HG02870 (cell line): ENCODE measurements around the gene CSTF1.
"Not testable (repeated sequence)": the region's sequence is repeated elsewhere in the genome, so short reads cannot be mapped to it uniquely, and the experiment has no call there.

Source experiments
- ATAC-seq: cut with Tn5 transposase; IDR thresholded peaks from one replicate; pipeline ENCODE4 v1.9.1; 2021; ENCODE audit warnings: mild to moderate bottlenecking, moderate library complexity; ENCODE audit not compliant: unreplicated experiment

The CSTF1 gene

GRCh38 chr20:56368351-56369134 is 23.9 kb upstream of the CSTF1 start:
- no peak for ATAC-seq

DNA sequence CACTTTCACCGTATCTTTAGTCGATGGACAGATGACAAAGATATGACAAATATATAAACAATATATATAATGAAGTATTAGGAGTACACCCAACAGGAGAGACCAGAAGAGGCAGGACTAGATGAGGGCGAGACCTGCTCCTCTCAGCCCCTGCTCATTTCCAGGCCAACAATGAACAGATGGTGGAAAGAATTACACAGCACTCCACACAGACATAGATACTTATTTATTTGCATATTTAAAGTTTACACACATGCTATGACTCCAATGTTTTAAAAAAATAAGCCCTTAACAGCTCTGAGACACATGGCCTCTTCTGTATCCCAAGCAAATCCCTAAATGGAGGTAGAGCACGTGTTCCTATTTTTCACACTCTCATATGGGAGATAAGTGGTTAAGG is 23.3 kb upstream of the CSTF1 start:
- no peak for ATAC-seq

DNA sequence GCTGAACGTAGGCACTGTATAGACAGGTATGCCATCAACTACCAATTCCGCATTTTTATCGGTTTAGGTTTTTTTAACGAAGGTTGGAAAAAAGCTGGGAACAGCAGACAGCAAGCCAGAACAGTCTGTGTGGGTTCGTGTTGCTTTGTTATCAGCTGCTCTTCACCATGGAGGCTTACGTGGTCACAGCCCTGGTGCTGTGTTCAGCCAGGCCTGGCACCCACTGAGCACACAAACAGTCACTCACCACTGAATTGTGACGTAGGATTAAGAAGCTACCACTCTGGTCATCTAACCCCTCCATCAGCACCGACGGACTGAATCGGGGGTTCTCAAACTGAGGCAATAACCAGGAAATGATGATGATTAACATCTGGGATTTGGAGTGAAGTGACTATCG is 20.5 kb upstream of the CSTF1 start:
- ATAC-seq: no peak

DNA sequence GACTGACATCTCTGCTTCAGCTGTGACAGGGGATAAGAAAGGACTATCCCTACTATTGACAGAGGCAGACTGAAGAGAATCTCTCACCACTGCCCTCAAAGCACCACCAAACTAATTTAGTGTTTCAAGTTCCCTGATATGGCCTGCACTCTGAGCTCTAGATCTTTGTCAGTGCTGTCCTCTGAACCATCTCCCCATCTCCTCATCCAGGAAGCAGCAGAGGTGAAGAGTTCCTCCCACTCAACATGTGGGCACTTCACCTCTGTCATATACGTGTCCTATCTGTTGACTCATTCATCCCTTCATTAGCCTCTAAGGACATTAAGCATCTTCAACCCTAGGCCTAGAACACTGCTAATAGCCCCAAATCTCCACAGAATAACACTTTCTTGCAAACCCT is 19.6 kb upstream of the CSTF1 start:
- ATAC-seq: no peak

DNA sequence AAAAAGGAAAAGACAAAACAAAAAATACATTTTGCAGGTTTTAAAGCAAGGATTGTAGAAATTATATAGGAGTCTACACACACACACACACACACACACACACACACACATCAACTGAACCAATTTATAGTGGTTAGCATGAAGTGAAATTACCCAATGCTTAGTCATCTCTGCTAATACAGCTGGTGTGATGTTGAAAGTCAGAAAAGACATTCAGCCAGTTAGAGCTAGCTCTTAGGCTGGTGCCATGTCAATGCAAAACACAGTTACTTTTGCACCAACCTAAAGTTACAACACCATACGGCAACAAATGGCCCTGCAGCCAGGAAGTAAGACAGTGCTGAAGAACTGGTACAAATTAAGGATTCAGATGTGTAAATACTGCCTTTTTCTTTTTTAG is 18.5 kb upstream of the CSTF1 start:
- ATAC-seq: no peak

DNA sequence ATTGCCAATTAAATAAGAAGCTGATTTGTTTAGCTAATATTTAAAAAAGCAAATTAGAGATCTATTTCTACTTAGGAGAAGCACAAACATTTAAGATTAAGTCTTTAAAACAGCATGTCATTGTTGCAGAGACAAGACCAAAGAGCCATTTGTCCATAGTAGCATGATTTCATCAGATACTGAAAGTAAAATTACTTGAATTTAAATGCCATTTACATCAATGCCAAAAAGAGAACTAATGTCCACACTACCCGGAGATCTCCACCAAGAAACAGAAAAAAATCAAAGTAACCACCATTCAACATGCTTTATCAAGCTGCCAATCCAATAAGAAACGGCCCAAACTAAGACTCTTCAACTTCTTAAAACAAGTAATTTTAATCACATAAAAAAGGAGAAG is 16.1 kb upstream of the CSTF1 start:
- no peak for ATAC-seq

- no peak for ATAC-seq
Observed at GRCh38 chr20:56378386-56378785, 14.1 kb upstream of the CSTF1 start.

DNA sequence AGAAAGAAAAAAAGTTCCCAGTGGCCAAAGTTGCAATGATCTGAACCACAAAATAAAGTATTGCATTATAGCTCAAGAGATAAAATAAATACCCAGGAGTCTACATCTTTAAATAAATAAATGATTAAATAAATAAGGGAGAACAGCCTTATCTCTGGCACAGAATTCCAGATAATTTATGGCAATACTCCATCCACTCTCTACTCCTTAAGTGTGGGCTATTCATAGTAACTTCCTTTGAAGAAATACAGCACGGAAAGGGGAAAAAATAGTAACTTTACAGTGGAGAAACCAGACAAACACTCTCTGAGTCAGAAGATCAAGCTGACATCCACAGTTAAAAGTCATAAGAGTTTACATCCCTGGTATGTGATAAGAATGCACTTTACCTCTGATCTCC is 12.1 kb upstream of the CSTF1 start:
- ATAC-seq: no peak

GRCh38 chr20:56381501-56381900 is 10.9 kb upstream of the CSTF1 start:
- ATAC-seq: peak; percentile 78

GRCh38 chr20:56382696-56383095 is 9.7 kb upstream of the CSTF1 start:
- no peak for ATAC-seq

DNA sequence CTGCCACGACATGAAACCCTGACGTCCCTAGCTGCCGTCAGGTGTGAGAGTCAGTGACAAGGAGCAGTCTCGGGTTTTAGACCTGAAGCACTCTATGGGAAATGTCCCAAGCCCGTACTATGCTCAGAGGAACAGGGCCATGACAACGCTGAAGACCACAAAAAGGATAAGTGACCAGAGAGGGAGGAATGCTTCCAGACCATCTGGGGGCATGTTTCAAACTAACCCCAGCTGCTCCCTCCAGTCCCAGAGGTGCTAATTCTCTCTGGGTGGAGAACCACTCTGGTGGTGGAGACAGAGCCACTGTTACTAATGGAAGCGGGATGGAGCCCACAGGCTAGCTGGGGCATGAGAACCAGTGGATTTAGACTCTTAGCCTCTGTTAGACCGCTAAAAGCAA is 9.1 kb upstream of the CSTF1 start:
- ATAC-seq: no peak

GRCh38 chr20:56385130-56385529 is 7.3 kb upstream of the CSTF1 start:
- no peak for ATAC-seq

DNA sequence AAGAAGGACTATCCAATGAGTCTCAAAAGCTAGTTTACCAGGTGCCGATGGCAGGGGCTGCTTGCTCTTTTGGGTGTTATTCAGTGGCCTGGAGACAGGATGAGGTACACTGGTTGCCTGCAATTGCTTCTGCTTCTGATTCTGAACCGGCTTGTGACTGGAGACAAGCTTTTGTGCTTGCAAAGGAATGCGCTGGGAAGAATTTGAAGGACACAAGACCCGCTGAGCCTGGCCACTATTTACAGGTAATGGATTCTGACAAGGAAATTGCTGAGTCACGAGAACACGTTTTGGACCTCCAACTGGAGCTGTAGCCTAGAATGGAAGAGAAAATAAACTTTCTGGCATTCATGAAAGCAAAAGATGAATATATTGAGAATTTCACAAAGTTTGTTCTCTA is 6.2 kb upstream of the CSTF1 start:
- no peak for ATAC-seq

DNA sequence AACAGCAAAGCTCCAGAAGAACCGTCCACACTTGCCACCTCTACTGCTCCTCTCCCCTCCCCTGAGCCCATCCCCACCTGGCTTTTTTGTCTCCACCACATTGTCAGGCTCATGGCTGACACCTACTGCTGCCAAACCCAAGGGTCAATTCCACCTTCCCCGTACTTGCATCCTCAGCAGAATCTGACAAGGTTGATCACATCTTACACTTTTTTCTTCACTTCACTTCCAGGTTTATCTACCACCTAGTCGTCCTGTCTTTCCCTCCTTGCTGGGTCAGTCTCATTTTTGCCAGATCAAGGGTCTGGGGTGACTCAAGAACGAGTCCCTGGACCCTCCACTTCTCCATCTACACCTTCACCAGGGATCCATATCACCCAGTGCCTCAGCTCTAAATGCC is 3.6 kb upstream of the CSTF1 start:
- ATAC-seq: no peak

GRCh38 chr20:56389807-56390206 is 2.6 kb upstream of the CSTF1 start:
- ATAC-seq: no peak

DNA sequence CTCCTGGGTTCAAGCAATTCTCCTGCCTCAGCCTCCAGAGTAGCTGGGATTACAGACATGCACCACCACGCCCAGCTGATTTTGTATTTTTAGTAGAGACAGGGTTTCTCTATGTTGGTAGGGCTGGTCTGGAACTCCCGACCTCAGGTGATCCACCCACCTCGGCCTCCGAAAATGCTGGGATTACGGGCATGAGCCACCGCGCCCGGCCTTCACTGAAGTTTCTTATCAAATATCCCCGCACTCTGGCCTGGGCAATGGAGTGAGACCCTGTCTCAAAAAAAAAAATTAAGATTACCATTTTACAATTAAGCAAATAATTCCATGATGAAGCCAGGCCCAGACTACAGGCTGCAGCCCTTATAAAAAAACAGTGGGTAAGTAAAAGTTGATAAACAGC is 2.0 kb upstream of the CSTF1 start:
- not testable (repeated sequence) for ATAC-seq

DNA sequence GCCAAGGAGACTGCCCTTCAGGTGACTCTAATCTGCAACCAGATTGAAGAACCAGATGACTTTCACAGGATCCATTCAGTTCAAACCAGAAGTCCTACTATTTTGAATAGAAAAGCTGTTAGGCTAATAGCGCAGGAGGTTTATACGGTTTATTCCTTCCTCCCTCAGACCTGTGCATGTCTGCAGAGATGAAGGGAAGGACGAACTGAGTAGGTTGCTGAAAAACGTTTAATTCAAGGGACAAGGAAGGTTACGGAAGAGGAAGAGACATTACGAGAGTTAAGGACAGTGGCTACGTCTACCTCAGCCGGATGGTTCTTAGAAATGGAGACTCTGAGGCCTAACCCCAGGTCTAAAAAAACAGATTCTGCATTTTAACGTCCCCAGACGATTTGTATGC is 1.4 kb upstream of the CSTF1 start:
- no peak for ATAC-seq

GRCh38 chr20:56391596-56392131 is 781 bp upstream of the CSTF1 start:
- ATAC-seq: peak; percentile 29

DNA sequence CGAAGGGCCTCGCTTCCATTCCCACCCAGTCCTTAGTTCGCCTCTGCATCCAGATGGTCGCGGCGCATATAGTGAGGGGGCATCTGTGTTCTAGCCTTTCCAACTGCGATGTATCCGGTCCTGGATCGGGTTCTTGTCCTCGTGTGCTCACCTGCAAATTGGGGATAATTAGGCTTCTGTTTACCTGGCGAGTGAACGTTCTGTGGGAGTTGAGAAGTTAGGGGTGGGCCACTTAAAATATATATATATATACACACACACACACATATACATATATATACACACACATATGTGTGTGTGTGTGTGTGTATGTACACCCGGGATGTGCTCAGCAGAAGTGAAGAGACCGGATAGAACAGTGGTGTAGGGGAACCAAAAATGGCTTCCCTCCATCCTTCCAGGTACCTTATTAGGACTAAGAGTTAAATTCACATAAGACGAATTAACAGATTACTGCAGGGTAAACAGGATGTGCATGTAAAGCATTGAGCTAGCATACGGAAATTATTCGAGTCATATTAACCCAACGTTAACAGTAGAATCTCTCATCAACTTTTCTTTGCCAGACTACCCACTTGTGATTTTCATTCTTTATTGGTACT is 537 bp downstream of the CSTF1 start:
- no peak for ATAC-seq

DNA sequence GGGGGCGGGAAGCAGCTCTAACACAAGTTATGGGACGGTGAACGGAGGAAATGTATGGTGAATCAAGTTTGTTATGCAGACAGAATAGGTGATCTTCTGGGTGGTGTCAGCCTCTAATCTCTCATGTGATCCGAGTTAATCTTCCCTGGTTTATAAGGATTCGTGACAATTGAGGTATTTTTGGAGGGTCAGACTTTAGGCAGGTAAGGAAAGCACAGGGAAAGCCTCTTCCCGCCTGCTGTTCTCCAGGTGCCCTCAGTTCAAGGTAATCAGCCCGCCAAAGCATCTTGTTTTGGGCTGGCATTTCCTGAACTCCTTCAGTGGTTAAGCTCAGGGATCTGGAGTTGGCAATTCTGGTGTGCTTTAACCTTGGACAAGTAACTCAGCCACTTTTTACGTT is 1.2 kb downstream of the CSTF1 start:
- no peak for ATAC-seq

GRCh38 chr20:56395166-56395565 is 2.7 kb downstream of the CSTF1 start:
- no peak for ATAC-seq

GRCh38 chr20:56400001-56400640 is 7.7 kb downstream of the CSTF1 start:
- no peak for ATAC-seq
